A673 (cell line): ENCODE results near the gene TUSC1. TPM values are rescaled to one million over a fixed set of nuclear protein-coding genes. Genes with fewer than 3 reads are reported as not detected.

Source experiments
- Bru-seq: library from RNA; stranded (reverse); fragments of 400-500 nt; gene quantifications from one replicate; lab custom pipeline; 2021; lab: Mats Ljungman, UMichigan
- BruChase-seq, 2 experiments: library from RNA; stranded (reverse); fragments of 400-500 nt; gene quantifications; one replicate each; lab custom pipeline; 2021; lab: Mats Ljungman, UMichigan
- BruUV-seq: library from RNA; stranded (reverse); fragments of 400-500 nt; replicated peaks from 2 replicates; lab custom pipeline; 2021; lab: Mats Ljungman, UMichigan
- CTCF ChIA-PET: fragments of 300-600 bp; sonication (Branson Sonifier 250); formaldehyde crosslinking; loops from one replicate; lab custom pipeline; 2022; ENCODE audit warnings: antibody characterized with exemption; lab: Charles Lee
- POLR2A ChIA-PET: fragments of 300-600 bp; sonication (Branson Sonifier 250); formaldehyde crosslinking; loops from one replicate; lab custom pipeline; 2022; ENCODE audit warnings: antibody characterized with exemption; ENCODE audit not compliant: low non-redundant PET; lab: Charles Lee
- DNase-seq: peaks from one replicate; pipeline ENCODE4 v3.0.0-alpha.2; 2015; ENCODE audit warnings: low spot score
- H3K27ac ChIP-seq: fragments of 200-600 bp; sonication (generic); 2 replicates; pipeline ENCODE4 v1.5.1; 2016; ENCODE audit warnings: mixed run types, low read depth, mild to moderate bottlenecking, mixed read lengths, antibody characterized with exemption, low read length; ENCODE audit not compliant: poor library complexity, severe bottlenecking
- H3K27me3 ChIP-seq: fragments of 200-600 bp; sonication (generic); replicated peaks from 2 replicates; pipeline ENCODE4 v1.6.1; 2017; ENCODE audit warnings: mixed run types, low read depth, mild to moderate bottlenecking, mixed read lengths, antibody characterized with exemption, low read length; ENCODE audit not compliant: insufficient read depth, poor library complexity
- H3K36me3 ChIP-seq: fragments of 200-600 bp; sonication (generic); 2 replicates; pipeline ENCODE4 v1.6.1; 2016; ENCODE audit warnings: mixed run types, mild to moderate bottlenecking, mixed read lengths, antibody characterized with exemption, low read length; ENCODE audit not compliant: insufficient read depth, poor library complexity, severe bottlenecking
- H3K4me1 ChIP-seq: fragments of 200-600 bp; sonication (generic); 2 replicates; pipeline ENCODE4 v1.6.1; 2017; ENCODE audit warnings: mixed run types, mild to moderate bottlenecking, mixed read lengths, antibody characterized with exemption, low read length; ENCODE audit not compliant: insufficient read depth, poor library complexity, severe bottlenecking
- H3K4me3 ChIP-seq: fragments of 200-600 bp; sonication (generic); 2 replicates; pipeline ENCODE4 v1.5.1; 2016; ENCODE audit warnings: low read depth, mixed run types, mild to moderate bottlenecking, mixed read lengths, low read length; ENCODE audit not compliant: poor library complexity, severe bottlenecking
- H3K9me3 ChIP-seq: fragments of 200-600 bp; sonication (generic); 2 replicates; pipeline ENCODE4 v1.6.1; 2016; ENCODE audit warnings: mixed run types, low read depth, mild to moderate bottlenecking, mixed read lengths, antibody characterized with exemption, low read length; ENCODE audit not compliant: poor library complexity, severe bottlenecking
- EZH2 ChIP-seq: fragments of 200-600 bp; sonication (generic); IDR thresholded peaks from 2 replicates; pipeline ENCODE4 v1.6.1; 2017; ENCODE audit warnings: borderline replicate concordance, low read depth, mild to moderate bottlenecking, mixed read lengths, antibody characterized with exemption, low read length; ENCODE audit not compliant: poor library complexity, severe bottlenecking
- intact Hi-C: fragments of 100-400 bp; cut with micrococcal nuclease; formaldehyde crosslinking; loops from one replicate; pipeline ENCODE4 v1.10.0; 2022; ENCODE audit not compliant: unreplicated experiment
- long read RNA-seq: library from polyadenylated mRNA; stranded (forward); transcript quantifications from one replicate; pipeline ENCODE4 v2.0.0, GENCODE V29; 2022
- total RNA-seq: library from RNA; stranded (reverse); gene quantifications from 2 replicates; pipeline ENCODE4 v1.2.3, GENCODE V29; 2021
- TF ChIP-seq, protein P1 (sequence below): fragments of 300-800, 200-600 bp; sonication (generic); conservative IDR thresholded peaks from 2 replicates; pipeline ENCODE4 v1.5.1; 2017; ENCODE audit warnings: low read depth, mild to moderate bottlenecking, antibody characterized with exemption, low read length, moderate library complexity, mixed read lengths

Gene TUSC1
- total RNA-seq (not detected in 2 replicates), Bru-seq, nascent RNA (not detected), BruChase-seq, experiment 1, labeled RNA remaining after a 2-hour chase (not detected), BruChase-seq, experiment 2, labeled RNA remaining after a 6-hour chase (not detected)
- long read RNA-seq = 0 reads

GRCh38 chr9:25678147-25678666, at the start of gene TUSC1:
TUSC1 (minus strand) TSS chr9:25678444; CDS start chr9:25678312, 132 bp downstream.
- no peaks in the 10 kb centered on the region for H3K4me1 ChIP-seq
- TF ChIP-seq, protein P1, sequence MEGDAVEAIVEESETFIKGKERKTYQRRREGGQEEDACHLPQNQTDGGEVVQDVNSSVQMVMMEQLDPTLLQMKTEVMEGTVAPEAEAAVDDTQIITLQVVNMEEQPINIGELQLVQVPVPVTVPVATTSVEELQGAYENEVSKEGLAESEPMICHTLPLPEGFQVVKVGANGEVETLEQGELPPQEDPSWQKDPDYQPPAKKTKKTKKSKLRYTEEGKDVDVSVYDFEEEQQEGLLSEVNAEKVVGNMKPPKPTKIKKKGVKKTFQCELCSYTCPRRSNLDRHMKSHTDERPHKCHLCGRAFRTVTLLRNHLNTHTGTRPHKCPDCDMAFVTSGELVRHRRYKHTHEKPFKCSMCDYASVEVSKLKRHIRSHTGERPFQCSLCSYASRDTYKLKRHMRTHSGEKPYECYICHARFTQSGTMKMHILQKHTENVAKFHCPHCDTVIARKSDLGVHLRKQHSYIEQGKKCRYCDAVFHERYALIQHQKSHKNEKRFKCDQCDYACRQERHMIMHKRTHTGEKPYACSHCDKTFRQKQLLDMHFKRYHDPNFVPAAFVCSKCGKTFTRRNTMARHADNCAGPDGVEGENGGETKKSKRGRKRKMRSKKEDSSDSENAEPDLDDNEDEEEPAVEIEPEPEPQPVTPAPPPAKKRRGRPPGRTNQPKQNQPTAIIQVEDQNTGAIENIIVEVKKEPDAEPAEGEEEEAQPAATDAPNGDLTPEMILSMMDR = no peak
- no peak for TF ChIP-seq EZH2
- ChIA-PET POLR2A (no interaction called here), CTCF (no interaction called here)
- BruUV-seq = no TSS peak
- DNase-seq = no peak
- H3K9me3 ChIP-seq = no peaks in the 10 kb centered on the region
- no peaks in the 10 kb centered on the region for H3K27me3 ChIP-seq
- H3K27ac ChIP-seq = no peak within 1 kb of the TSS
- H3K36me3 ChIP-seq = no peaks in the 10 kb centered on the region
- intact Hi-C loops = no loop called here
- no peak within 1 kb of the TSS for H3K4me3 ChIP-seq

DNA sequence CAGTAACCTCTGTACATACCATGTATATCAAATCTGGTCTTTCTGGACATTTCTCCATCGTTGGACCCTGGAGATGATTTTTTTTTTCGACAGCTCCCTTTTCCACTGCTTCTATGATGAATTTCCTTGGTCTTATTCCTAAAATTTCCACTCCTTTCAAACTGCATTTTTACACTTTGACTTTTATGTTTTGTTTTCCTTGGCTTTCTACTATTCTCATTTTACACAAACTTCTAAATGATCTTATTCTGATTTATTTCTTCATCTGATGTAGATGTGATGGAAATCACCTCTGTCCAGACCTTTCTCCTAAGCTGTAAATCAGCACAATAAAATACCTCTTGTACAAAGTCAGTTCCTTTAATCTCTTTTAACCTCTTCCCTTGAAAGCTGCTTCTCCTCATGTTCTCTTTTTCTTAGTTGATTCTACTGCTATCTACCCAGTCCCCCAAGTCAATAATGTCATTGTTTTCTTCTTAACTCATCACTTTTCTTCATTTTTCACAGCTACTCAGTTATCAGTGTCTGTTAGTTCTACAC, 48.7 kb upstream of the TUSC1 start:
- Histone ChIP-seq H3K27ac (no peak overlapping the region), H3K4me3 (no peak overlapping the region), H3K27me3 (no peaks in the 10 kb centered on the region), H3K9me3 (no peaks in the 10 kb centered on the region), H3K4me1 (no peaks in the 10 kb centered on the region), H3K36me3 (no peaks in the 10 kb centered on the region)
- POLR2A ChIA-PET = no interaction called here
- CTCF ChIA-PET = no interaction called here
- no TSS peak for BruUV-seq
- TF ChIP-seq, protein P1 = no peak
- no peak for TF ChIP-seq EZH2
- DNase-seq = no peak
- intact Hi-C loops = no loop called here

GRCh38 chr9:25724424-25724823, 46.2 kb upstream of the TUSC1 start:
- ChIA-PET POLR2A (no interaction called here), CTCF (no interaction called here)
- H3K27me3 ChIP-seq = no peaks in the 10 kb centered on the region
- H3K36me3 ChIP-seq = no peaks in the 10 kb centered on the region
- H3K9me3 ChIP-seq = no peaks in the 10 kb centered on the region
- no peak overlapping the region for H3K27ac ChIP-seq
- DNase-seq = no peak
- no peaks in the 10 kb centered on the region for H3K4me1 ChIP-seq
- TF ChIP-seq, protein P1 = no peak
- no peak for TF ChIP-seq EZH2
- no TSS peak for BruUV-seq
- intact Hi-C loops = no loop called here
- H3K4me3 ChIP-seq = no peak overlapping the region
